Aortic smooth muscle cell (primary cell): ENCODE data around the gene TEKT3. TPM values are rescaled to one million over a fixed set of nuclear protein-coding genes. Genes with fewer than 3 reads are reported as not detected.

Experiments
- total RNA-seq: library from RNA; depleted of rRNA; stranded (reverse); fragments of >200 nt; gene quantifications from 2 replicates; pipeline ENCODE4 v1.2.3, GENCODE V29; 2014

The TEKT3 gene
- 1.7 TPM in 1 of 2 replicates, not detected in the other for total RNA-seq

GRCh38 chr17:15341385-15341849 is at the start of gene TEKT3:
Gene TEKT3 (minus strand): TSS chr17:15341597. CDS start chr17:15331585, 10,012 bp downstream.

GRCh38 chr17:15265131-15265530 is 76.3 kb downstream of the TEKT3 start, which contains the start of gene PMP22:
Gene PMP22 (minus strand): TSS chr17:15265326. CDS start chr17:15260727, 4,599 bp downstream.

Other genes with a start within 250 kb of the TEKT3 start
- gene PMP22, start 76.3 kb downstream of the TEKT3 start, total RNA-seq, result 52.1 and 53.6 TPM in 2 replicates
- 0.92 and 2.3 TPM in 2 replicates for gene CDRT4, start 126.0 kb upstream of the TEKT3 start, total RNA-seq
- 19.9 and 31.6 TPM in 2 replicates for gene TVP23C, start 221.9 kb upstream of the TEKT3 start, total RNA-seq